AG08395 (cell line): ENCODE results near the gene SMIM38.
"Not testable (repeated sequence)": the region's sequence is repeated elsewhere in the genome, so short reads cannot be mapped to it uniquely, and the experiment has no call there.

Experiments used
- DNase-seq: peaks from one replicate; pipeline ENCODE4 v3.0.0; 2012; ENCODE audit warnings: mixed read lengths, low spot score

Gene SMIM38

DNA sequence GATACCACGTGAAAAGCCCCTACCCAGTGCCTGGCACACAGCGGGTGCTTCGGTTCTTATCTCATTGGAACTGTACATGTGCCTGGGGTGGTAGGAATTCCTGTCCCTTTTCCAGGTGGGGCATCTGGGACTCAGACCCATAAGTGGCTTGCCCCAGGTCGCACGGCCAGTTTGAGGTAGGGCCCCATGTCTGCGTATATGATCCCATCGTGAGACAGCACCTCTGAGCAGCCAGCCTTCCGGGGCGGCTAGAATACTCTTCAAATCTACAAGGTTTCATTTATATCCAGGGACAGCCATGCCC lies 33.5 kb upstream of the SMIM38 start:
- no peak for DNase-seq

DNA sequence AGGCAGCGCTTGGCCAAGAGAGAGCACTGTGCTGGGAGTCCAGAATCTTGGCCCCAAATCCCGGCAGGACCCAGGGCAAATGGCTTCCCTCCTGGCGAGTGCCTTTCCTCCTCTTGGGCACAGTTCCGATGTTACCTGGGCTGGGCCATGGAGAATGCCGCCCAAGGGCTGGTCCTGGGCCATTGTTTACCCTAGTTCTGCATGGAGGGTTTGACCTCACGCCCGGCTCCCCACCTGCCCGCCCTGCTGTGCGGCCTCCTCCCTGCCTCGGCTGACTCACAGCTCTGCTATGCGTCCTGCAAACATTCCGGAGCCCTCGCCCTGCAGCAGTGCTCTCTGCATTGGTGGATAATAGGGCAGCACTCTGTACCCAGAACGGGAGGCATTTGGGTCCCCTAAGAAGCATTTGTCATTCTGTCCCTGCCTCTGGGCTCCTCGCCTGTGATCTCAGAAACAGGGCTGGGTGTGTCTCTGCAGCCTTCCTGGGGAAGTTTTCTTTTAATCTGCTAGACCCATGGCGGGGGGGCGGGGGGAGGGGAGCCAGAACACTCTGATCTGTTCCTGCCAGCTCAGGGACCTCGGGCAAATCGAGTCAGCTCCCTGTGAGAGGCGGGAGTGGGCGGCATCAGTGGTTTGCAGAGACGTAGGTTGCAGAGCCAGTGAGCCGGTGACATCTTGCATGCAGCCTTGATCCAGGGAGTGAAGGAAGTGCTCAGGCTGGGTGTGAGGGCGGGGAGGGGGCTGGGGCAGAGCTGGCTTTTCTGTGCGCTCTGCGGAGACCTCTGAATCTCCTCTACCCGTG lies 32.9 kb upstream of the SMIM38 start:
- DNase-seq = peak; percentile 88

DNA sequence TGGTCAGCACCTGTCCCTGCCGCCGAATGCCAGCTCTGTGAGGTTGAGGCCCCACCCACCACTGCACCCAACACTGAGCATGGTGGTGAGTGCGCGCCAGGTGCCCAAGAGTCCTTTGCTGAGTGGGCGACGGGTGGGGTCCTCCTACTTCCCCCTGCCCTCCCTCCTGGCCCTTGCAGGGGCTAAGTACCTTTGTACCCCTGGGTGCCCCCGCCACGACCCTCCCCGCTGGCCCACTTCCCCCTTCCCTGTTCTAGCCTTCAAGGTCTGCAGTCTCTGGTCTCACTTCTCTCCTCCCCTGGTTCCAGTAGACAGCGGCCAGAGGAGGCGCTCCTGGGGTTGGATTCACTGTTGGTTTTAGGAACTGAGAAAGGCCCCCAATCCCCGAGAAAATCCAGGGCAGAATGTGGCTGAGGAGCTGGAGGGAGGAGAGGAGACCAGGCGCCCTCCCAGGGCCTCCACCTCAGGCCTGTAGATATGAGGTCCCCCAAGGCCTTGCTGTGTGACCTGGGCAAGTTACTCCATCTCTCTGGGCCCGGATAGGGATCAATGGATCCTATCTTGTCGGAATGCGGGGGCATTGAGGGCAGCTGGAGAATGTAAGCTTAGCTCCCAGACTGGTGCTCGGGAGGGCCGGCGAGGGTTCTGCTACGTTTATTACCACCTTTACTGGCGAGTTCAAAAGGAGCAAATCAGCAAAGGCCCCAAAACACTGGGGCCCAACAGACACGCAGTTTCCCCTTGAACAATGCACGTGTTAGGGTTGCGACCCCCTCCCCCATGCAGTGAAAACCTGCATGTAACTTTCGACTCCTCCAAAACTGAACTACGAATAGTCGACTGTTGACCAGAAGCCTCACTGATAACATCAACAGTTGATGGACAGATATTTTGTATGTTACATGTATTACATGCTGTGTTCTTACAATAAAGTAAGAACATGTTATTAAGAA lies 31.9 kb upstream of the SMIM38 start:
- no peak for DNase-seq

DNA sequence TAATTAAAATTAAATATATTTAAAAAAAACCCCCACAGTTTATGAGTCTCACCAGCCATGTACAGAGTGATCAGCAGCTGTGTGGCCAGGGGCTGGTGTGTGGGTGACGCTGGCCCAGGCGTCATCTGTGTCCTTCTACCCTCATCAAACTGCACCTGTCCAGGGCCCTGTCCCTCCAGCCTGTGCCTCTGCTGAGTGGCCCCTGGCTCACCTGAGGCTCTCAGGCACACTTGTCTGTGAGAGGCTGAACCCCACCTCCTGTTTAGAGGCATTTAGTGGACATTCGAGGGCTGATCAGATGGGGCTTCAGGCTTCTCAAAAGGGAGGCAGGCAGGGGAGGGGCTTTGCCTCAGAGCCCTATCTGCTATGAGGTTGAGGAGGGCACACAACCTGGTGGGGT lies 29.9 kb upstream of the SMIM38 start:
- no peak for DNase-seq

DNA sequence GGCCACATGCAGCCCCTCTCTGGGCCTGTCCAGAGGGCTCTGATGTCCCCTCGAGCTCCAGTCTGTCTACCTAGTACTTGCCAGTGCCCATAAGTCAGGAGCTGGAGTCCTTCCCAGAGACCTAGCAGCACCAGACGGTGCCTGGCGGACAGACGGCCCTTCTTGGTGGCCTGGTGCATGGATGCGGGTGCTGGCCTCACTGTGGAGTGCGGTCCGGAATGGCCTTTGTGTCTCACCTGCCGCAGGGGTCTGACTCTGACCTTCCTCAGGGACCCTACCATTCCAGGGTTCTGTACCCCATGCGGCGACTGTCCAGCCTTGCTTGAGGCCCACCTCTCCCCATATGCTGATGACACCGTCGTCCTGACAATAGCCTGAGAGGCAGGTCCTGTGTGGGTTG lies 29.4 kb upstream of the SMIM38 start:
- no peak for DNase-seq

DNA sequence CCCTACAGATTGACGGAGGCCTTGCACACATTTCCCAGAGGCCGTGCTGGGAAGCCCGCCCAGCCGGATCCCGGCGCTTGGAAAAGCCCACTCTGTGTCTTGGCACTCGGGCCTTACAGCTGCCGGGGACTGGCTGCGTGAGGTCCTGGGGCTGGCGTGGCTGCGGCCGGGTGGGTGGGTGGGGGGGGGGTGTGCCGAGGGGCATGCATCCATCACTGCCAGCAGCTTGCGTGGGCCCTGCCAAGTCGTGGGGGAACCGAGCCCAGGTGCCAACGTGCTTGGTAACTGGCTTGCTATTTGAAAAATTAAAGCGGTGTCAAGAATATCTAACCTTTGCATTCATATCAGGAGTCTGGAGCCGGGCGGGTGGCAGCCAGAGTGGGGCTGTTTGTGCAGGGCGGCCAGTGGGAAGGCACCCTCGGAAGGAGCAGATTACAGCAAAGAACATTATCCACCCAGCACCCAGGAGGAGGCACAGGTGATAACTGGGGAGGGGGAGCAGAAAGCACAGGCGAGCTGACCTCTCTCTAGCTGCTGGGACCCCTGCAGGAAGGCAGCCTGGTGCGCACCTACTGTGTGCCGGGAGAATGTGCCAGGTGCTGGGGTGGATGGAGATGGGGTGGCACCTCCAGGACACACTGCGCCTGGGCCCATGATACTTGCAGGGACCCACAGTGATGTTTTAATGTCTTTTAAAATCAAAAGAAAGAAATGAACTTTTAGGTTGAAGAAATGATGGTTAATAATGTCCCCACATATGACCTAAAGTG lies 28.5 kb upstream of the SMIM38 start:
- DNase-seq = no peak

DNA sequence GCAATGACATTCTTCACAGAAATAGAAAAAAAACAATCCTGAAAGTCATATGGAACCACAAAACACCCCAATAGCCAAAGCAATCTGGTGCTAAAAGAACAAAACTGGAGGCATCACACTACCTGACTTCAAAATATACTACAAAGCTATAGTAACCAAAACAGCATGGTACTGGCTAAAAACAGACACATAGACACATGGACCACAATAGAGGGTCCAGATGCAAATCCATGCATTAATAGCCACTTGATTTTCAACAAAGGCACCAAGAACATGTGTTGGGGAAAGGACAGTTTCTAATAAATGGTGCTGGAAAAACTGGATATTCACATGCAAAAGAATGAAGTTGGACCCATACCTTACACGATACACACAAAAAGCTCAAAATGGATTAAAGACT lies 27.9 kb upstream of the SMIM38 start:
- no peak for DNase-seq

DNA sequence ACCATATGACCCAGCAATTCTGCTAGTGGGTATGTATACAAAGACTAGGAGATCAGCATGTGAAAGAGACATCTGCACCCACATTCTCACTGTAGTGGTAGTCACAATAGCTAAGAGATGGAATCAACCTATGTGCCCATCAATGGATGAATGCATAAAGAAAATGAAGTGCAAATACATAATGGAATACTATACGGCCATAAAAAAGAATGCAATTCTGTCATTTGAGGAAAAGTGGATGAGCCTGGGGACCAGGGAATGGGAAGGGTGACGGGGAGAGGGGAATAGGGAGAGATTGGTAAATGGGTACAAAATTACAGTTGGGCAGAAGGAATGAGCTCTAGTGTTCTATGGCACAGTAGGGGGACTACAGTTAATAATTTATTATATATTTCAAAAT lies 26.7 kb upstream of the SMIM38 start:
- DNase-seq = no peak

DNA sequence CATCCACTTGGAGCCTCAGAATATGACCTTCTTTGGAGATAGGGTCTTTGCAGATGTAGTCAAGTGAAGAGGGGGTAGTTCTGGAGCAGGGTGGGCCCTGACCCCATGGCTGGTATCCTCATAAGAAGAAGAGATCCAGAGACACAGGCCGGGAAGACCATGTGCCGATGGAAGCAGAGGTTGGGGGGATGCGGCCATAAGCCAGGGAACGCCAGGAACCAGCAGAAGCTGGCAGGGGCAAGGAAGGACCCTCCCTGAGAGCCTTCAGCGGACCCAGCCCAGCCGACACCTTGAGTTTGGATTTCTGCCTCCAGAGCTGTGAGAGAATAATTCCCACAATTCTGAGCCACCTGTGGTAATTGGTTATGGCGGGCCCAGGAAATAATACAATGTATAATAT lies 26.1 kb upstream of the SMIM38 start:
- no peak for DNase-seq

DNA sequence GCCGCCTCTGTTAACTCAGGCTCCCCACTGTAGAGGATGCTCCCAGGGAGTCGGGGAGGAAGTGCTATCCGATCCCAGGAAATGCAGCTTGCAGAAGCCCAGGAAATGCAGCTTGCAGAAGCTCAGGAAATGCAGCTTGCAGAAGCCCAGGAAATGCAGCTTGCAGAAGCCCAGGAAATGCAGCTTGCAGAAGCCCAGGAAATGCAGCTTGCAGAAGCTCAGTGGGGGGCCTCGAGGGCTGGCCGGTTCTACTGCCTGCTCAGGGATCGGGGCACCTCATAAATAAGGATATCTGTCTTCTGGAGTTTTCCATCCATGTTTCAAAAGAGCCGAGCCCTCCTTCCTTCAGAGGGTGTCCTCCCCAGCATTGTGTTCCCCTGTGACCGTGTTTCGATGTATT lies 25.1 kb upstream of the SMIM38 start:
- DNase-seq = no peak

DNA sequence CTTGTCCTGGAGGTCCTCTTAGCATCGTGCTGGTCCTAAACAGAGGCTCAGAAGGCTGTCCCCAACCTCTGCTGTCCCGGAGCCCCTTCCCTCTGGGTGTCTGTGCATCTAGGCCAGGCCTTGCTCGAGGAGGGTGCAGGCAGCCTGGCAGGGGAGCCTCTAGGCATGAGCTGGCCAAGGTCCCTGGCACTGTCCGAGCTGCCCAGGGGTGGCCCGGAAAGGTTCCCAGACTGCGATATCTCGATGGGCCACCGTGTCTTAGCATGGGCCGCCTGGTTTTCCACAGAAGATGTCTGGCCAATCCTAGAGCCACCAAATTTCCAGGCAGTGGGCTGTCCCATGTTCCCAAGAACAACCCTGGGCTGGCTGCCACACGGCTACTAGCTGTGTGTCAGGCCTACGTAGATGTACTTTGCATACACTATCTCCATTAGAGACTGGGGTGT lies 24.6 kb upstream of the SMIM38 start:
- no peak for DNase-seq

DNA sequence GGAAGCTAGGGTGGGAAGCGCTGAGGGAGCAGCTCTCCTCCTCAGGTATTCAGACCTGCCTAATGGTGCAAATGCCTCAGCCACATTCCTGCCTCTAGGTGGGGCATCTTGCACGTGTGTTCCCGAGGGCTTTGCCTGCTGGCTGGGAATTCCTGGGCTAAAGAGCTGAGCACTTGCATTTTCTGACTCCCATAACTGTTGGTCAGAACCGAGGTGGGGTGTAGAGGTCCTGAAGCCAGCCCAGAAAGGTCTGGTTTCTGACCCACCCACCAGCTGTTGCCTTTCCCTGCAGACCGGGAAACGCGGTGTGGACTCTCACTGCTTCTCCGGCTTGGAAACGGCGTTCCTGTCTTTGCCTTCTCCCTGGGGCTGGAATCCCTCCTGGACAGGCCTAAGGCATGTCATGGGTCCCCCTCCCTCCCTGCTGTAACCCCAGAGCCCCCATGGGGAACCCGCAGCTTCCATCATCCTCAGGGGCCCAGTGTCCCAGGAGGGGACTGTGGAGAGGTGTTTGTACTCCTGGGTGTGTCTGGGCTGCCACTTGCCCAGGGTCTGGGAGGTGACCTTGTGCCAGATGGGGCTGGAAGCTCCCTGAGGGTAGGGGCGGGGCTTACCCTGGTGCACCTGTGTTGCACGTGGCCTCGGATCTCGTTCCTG lies 24.0 kb upstream of the SMIM38 start:
- DNase-seq = peak; percentile 77

DNA sequence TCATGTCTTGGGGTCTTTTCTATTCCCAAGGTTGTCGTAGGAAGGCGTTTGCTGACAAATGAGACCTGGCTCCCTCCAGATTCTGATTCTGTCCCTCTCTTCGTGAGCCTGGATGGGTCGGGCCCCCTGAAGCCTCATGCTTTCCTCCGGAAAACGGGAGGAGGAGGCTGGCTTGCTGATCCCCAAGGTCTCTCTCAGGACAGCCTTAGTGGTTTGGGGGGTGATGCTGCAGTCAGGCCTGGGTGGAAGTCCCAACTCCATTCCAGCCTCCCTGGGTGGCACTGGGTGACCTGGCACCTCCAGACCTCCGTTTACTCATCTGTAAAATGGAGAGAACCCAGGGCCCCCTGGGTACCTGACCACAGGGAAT lies 23.4 kb upstream of the SMIM38 start:
- no peak for DNase-seq

DNA sequence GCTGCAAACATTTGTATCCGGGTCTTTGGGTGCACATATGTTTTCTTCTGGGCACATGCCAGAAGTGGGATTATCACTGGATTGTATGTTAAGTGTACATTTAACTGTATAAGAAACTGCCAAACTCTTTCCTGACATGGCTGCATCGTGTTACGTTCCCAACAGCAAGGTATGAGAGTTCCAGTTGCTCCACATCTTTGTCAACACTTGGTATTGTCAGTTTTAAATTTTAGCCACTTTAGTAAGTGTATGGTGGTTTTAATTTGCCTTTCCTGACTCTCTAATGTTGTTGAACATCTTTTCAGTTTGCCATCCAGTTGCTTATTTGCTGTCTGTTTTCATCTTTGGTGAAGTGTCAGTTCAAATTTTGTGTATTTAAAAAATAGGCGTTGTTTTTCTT lies 22.5 kb upstream of the SMIM38 start:
- no peak for DNase-seq

DNA sequence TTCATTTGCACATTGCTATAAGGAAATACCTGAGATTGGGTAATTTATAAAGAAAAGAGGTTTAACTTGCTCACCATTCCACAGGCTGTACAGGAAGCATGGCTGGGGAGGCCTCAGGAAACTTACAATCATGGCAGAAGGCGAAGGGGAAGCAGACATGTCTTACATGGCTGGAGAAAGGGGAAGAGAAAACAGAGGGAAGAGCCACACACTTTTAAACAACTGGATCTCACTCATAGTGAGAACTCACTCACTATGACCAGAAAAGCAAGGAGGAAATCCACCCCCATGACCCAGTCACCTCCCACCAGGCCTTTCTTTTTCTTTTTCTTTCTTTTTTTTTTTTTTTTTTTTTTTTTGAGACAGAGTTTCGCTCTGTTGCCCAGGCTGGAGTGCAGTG lies 21.6 kb upstream of the SMIM38 start:
- not testable (repeated sequence) for DNase-seq

DNA sequence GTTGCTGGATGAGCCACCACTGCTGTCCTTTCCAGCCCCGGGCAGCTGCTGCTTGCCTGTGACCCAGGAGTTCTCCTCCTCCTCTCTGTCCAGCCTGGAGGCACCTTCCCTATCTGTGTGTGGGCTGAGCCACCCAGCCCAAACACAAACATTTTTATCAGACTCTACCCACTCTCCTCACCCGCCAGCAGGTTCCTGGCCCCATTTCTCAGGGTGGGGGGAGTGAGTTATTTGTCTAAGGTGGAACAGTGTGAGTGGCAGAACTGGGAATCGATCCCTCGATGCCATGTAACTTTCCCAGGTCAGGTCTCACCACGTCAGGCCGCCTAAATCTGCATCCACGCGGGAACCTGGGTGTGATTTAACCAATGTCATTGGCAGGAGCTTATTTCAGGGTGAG lies 20.8 kb upstream of the SMIM38 start:
- DNase-seq = no peak

DNA sequence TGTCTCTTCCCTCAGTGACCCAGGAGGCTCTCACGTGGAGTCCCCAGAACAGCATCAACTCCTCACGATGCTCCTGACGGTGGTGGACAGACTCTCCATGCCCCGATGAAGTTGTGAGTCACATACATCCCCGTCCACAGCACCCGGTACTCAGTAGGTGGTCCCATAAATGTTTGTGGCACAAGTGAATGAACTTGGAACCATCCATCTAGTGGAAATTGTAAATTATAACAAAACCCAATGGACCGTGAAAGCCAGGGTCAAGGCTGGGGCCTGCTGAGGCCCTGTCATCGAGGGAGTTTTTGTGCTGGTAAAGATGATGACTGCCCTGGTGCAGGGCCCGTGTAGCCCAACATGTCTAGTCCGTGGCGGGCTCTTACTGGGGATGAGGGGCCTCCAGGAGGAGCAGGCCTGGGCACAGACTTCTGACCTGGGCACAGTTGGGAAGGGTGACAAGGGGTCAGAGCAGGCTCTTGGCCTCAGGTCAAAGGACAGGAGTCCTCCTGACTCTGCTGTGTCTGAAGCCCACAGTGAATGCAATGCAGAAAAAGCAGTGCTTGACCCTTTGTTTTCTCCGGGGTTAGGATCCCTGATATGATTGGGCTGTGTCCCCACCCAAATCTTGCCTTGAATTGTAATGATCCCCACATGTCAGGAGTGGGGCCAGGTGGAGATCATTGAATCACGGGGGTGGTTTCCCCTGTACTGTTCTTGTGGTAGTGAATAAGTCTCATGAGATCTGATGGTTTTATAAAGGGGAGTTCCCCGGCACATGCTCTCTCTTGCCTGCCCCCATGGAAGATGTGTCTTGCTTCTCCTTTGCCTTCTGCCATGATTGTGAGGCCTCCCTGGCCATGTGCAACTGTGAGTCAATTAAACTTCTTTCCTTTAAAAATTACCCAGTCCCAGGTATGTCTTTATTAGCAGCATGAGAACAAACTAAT lies 20.0 kb upstream of the SMIM38 start:
- DNase-seq = no peak

DNA sequence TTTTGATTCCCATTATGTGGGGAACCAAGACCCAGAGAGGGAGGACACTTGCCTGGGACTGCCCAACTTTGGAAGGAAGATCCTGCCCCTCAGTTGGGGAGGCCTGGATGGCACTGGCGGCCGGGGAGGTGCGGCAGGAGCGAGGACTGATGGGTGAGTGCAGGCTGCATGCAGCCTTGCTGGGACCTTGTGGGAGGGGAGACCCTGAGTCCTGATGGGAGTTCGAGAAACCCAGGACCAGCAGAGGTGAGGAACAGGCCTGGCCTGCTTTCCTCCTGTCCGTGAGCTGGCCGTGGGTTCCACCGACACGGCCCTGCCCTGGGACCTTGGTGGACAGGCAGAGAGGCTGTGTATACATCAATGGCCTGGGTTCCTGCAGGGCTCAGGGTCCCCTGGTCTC lies 19.3 kb upstream of the SMIM38 start:
- no peak for DNase-seq

DNA sequence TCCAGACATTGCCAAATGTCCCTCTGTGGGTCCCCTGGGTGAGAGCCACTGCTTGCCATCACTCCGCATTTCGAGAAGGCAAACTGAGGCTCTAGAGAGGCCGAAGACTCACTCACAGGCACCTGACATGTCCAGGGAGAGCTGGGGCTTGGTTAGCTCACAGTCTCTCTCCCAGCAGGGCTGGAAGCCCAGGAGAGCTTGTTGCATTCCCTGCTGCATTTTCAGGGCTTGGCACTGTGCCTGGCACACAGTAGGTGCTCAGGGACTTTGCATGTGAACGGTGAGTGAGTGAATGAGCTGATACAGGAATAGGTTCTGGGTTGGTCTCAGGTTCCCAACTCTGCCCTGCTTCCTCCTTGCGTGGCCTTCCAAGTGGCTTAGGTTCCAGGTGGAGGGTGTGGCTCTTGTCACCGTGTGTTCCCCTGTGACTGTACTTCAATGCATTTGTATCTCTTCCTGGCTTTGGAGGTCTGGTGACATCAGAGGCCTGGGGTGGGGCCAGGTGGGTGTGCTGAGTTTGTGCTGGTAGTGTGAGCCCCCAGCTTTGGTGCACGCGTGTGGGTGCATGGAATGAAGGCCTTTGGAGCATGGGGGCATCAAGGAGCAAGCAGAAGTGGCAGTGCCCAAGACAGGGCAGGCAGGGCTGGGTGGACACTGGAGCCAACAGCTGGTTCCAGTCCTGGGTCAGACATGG lies 18.4 kb upstream of the SMIM38 start:
- no peak for DNase-seq

DNA sequence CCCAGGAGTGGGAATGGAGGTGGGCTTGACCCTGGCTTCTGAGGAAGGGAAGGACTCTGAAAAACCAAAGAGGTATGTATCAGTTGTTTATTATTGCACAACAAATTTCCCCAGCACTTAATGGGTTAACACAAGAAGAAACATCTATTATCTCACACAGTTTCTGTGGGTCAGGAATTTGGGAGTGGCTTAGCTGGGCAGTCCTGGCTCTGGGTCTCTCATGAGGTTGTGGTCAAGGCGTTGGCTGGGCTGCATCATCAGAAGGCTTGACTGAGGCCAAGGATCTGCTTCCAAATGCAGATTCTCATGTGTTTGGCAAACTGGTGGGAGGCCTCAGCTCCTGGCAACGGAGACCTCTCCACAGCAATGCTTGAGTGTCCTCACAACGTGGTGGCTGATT lies 17.5 kb upstream of the SMIM38 start:
- peak; percentile 71 for DNase-seq
